GM20431 (cell line): ENCODE data around the gene SEPTIN2.
"Not testable (repeated sequence)": the region's sequence is repeated elsewhere in the genome, so short reads cannot be mapped to it uniquely, and the experiment has no call there.

Experiments
- in situ Hi-C: fragments of 300-500 bp; cut with MseI, MboI; formaldehyde crosslinking; loops from one replicate; pipeline ENCODE4 v1.15.0; 2020; ENCODE audit warnings: low sequenced_read_pairs; ENCODE audit not compliant: unreplicated experiment

The SEPTIN2 gene

DNA sequence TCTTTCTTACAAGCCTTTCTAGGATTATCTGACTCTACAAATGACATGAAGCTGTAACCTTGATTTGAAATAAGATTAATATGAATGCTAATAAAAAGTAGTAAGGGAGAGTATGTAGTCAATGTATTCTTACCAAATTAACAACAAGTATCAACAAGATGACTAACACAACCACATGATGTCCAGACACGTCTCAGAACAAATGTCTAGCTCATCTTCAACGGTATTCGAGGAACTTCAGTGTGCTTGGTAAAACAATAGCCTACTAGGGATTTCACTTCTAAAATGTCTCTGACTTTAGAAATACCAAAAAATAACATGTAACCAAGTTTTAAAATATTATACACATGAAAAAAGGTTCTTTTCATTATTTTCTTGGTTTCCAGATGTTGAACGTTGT, 3.6 kb upstream of the SEPTIN2 start:
- in situ Hi-C loops: no loop called here

DNA sequence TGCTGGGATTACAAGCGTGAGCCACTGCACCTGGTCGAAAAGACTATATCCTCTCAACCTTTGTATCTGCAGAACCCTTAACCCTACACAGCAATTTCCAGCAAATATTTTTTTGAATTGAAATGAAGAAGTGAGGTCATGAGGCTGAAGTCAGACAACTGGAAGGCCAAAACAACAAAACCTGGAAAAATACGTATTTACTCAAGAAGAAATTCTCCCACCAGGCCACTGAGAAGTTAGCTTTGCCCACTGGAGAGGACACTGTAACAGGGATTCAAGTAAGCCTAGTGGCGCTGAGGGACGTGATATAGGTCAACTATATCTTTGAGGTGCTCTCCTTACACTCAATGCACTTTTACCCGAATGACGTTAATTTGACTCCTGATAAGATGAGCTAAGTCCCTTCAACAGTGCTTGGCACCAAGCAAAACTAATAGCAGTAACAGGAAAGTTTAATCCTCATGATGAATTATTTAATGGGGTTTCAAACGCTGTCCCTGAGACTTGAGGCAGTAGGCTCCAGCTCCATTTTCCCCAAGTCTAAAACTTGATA, 2.1 kb upstream of the SEPTIN2 start:
- in situ Hi-C loops: no loop called here

DNA sequence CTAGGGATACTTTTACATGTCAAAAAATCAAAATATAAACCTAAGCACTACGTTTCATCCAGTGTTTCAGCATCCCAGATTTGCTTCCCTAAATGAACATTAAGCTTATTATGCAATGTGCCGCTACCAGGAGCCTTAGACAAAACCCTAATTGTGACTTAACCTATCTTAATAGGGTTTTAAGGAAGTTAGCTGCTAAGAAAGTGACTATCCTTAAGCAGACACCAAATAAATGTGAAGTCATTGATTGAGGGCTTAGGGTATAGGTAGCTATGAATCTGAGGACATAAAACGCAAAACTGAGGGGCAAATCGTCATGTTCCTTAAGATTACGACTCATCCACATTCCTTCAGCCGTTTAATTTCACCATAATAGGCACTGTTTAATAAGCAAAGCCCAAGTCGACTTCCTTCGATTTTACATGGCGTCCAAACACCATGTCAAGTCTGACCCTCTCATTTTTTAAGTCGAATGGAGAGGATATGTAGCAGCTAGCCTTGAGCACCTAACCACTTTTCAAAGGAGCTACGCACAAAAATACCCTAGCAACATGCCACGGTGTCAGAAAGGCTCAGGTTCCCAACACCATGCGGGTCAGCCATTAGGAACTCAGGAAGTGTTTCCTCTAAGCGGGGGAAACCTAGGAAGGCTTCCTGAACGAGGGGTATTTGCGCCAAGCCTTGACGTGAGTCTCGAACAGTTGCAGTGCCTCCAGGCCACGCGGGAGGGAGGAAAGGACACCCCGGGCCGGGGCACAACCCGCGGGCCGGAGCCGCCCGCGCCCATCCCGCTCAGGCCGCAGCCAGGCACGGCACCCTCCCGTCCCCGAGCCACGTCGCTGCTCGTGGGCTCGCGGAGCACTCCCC, 1.3 kb upstream of the SEPTIN2 start:
- in situ Hi-C loops: no loop called here

DNA sequence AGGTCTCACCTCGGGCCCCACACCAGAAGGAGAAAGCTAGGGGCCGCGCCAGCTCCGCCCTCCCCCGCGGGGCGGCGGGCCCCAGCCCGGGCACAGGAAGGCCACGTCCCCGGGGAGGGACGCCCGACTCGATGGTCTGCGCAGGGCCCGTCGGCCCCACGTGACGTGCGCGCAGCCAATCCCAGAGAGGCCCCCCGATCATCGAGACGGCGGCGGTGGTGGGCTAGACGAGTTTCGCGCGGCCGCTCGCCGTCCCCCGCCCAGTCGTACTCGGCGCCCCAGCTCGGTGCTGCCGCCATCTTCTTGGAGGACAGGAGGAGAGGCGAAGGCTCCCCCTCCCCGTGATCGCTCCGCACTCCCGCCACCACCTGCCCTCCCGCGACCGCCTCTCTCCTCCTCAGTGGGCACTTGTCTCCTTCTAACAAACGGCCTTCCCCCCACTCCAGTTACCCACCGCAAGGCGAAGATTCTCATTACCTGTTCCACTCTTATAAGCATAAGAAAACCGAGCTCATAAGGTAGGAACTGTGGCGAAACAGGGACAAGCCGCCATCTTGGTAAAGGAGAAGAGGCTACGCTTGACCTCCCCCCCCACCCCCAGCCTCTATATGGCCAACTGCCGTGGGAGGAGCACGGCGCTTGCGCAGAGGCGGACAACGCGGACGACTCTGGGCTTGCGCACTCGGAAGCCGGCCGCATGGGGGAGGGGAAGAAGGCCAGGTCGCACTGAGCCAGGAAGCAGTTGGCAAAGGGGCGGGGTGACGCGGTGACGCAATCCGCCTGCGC, 439 bp upstream of the SEPTIN2 start, which contains the start of gene HDLBP:
HDLBP (minus strand) TSS at position 580 of the 786 bp plus-strand sequence. CDS start 48,803 bp downstream, outside the sequence.
- in situ Hi-C loops: no loop called here

DNA sequence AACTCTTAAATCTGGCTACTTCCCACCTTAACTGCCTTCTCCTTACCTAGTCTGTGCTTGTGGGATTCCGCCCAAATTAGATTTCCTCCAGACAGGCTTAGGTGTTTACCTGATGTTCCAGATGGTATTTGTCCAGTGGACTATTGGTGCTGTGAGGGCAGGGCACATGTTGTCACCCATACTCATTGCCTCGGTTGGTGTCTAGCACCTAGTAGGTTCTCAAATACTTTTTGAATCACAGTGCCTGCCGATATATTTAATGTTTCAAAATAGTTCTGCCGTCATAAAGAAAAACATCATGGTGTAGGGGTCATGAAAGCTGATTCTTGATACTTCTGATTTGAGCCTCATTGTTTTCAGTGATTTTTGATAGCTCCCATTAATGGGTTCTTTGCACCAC, 1.1 kb downstream of the SEPTIN2 start:
- in situ Hi-C loops: no loop called here

DNA sequence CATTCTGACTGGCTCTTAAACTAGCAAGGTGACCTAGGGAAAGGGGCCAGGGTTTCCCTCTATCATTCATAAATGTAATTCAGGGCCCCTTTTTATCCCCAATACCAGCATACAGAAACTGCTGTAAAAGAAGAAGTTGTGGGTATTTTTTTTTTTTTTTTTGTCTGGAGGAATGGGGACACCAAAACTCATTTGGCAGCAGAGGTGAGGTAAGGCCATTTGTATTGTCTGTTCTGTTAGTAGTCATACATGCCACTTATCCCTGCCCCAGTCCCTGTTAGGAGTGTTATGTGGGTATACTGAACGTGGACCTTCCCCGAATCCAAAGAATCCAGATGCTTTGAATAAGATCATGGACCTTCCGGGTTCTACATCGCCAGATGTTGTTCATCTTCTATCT, 1.7 kb downstream of the SEPTIN2 start:
- in situ Hi-C loops: no loop called here

DNA sequence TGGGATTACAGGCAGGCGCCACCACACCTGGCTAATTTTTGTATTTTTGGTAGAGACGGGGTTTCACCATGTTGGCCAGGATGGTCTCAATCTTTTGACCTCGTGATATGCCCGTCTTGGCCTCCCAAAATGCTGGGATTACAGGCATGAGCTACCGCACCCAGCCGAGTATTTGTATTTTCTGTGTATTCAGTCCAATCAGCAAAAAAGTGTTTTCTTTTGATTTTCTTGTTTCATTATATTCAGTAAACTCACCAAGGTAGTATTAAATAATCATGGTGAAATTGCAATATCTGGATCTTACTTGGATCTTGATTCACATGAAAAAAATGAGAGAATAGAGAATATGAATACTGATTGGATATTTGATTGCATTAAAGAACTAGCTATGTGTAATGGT, 3.1 kb downstream of the SEPTIN2 start:
- in situ Hi-C loops: not testable (repeated sequence)

DNA sequence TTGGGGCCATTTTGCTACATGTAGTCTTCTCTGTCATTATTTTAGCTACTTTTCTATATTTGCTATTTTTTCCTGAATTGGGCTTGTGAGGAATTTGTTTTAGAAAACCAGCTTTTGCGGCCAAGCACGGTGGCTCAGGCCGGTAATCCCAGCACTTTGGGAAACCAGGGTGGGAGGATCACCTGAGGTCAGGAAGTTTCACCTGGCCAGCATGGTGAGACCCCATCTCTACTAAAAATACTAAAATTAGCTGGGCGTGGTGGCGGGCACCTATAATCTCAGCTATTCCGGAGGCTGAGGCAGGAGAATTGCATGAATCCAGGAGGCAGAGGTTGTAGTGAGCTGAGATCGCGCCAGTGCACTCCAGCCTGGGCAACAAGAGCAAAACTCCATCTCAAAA, 4.7 kb downstream of the SEPTIN2 start:
- in situ Hi-C loops: no loop called here

DNA sequence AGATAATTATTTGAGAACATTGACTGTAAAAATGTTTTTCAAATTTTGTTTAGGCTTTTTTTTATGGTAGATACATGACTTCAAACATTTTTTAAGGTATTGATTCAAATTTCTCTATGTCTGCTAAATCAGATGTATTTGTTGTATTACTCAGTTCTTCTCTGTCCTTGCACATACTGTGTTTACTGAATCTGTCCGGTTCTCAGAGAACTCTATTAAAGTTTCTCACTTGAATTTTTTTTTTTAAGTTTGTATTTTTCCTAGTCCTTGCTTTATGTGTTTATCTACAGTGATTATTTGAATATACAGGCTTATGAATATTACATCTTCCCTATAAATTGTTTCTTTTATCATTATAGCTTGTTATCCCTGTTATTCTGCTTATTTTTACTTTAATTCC, 5.3 kb downstream of the SEPTIN2 start:
- in situ Hi-C loops: no loop called here

DNA sequence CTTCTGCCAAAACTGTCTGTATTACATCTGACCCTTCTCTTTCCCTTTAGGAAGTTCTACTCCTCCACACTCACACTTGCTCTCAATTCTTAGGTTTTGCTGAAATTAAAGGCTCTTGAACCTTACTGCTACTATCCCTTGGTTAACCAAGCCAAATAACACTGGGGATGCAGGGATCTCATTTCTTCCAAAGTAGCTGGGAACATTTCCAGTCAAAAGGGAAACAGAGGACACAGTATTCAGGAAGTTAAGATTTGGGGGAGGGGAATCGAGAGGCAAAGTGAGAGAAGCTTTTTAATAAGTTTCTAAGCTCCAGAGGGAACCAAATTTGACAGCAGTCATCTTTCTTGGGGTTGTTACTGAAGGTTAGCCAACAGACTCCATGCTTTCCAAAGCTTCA, 6.2 kb downstream of the SEPTIN2 start:
- in situ Hi-C loops: no loop called here

DNA sequence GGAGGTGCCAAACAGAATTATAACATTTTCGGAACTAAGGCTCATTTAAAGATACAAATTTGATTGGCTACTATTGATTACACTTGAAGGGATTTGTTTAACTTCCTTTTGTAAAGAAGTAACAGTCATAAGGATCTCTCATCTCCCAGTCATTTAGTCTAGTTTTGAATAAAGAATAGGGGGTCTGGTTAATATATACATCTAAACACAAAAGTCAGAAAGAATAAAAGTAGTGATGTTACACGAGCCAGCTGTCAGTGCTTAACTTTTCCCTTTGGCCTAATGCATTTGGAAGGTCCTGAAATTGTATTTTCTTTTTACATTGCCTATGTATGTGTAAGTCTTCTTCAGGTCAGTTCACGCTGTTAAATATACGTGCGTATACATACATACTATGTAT, 8.1 kb downstream of the SEPTIN2 start:
- in situ Hi-C loops: no loop called here

DNA sequence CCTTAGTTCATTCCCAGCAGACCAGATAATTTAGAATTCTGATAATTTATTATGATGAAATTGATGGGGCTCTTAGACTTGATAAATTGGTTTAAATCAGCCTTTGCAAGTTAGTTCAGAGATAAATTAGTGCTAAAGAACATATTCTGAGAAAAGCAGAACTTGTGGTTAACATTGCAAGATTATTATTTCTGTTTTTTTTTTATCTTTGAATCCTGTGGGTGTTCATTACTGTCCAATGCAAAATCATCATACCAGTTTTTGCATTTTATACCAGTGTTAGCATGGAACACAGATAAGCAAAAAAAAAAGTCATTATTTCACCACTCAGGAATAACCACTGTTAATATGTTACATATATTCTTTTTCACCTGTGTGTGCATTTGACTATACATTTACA, 9.1 kb downstream of the SEPTIN2 start:
- in situ Hi-C loops: no loop called here

DNA sequence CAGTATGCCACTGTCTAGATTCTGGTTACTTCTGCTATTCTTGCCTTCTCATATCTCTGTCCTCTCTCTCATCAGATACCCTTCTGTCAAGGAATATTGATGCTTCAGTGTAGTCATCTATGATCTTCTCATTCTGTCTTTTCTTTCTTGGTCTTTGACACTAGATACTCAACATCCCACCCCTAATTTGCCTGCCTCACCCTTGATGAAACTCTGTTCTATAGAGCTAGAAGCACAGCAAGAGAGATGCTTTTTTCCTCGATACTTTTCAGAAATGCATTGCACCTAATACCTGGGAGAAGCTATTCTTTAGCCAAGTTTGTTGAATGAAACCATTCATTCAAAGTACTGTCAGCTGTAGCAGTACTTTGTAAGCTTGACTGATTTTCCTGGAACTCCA, 9.5 kb downstream of the SEPTIN2 start:
- in situ Hi-C loops: no loop called here

DNA sequence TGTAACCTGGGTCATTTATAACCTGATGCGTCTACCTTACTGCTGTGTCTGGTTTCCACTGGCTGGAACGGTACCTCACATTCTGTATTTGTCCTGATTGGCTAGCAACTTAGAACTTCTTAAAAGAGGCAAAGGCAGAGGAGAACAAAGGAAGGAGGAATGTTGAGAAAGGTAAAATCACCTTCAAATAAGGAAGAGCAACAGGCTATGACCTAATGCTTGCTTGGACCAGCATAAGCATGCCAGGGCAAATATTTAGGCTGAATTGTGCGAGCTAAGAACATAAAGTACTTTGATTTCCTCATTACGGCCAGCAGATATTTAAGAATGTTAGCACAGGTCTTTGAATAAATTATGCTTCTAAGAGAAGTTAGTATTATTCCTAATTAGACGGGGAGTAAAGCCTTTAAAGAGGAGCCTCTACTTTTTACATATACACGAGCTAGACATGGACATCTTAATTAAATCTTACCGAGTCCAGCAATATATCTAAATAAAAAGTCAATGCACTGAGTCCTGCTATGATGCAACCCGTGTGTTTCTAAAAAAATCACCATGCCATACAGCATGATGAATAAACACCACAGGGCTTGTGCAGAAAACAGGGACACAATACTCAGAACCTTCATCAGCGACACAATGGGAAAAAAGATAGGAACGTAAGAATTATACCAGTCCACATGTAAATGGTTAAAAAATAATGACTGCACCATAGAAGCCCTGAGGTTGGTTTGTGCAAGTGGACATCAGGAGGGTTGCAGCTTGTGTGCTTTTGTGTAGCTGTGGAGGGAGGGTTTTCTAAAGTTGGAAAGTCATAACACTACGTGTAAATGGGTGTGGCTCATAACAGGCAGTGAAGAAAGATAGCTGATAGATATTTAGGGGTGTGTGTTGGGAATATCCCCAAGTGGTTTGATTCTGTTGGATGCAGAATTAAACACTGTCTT, 14.2 kb downstream of the SEPTIN2 start:
- in situ Hi-C loops: no loop called here

DNA sequence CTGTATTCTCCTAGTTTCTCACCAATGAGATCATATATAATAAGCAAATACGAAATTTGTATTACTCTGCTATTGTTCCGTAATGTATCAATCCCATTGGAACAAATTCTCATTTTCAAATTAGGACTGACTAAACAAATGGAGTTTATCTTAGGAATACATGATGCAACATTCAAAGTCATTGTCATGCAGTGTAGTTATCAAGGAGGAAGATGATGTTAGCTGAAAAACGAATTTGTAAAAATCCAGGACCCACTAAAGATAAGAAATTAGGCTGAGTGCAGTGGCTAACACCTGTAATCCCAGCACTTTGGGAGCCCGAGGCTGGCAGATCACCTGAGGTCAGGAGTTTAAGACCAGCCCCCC, 14.9 kb downstream of the SEPTIN2 start:
- in situ Hi-C loops: no loop called here

DNA sequence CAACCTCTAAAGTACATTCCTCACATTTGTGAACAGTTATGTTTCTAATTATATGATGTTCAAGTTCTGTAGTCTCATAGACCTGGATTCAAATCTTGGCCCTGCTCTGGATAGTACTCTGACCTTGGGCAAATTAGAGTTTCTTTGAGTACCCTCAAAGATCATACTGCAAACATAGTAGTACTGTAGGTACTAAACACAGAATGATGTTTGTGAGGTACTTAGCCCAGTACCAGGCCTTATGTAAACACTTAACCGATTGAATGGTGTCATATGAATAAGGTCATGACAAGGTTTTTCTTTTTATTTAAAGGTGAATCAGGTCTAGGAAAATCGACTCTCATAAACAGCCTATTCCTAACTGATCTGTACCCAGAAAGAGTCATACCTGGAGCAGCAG, 19.1 kb downstream of the SEPTIN2 start:
- in situ Hi-C loops: no loop called here

DNA sequence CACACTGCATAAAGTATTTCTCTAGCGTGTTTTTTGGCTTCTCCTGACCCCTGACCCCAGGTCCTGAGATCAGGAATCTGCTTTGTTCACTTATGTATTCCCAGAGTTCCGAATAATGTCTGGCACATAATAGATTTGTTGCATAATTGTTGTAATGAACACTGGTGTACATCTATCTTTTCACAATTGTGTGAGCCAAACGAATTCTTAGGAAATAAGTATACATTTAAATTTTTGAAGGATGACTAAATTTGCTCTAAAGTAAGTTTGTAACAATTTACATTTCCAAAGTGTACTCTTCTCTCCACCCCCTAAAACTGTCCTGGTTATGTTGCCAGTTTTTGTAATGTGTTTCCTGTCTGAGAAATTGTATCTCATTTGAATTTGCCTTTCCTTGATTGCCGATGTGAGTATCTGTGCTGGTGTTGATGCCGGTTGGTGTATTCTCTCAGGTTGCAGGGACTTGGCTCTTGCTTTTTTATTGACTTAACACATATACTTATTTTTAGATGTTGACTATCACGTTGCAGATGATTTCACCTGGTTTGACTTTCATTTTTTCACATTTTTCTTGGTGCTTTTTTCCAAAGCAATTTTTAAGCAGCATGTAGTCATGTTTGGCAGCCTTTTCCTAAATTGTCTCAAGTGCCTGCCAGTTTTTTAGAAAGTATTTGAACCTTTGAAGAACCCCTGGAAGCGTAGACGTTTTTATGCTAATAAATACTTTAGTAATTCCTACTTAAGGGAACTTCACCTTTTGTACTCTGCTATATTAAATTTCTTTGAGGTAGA, 24.3 kb downstream of the SEPTIN2 start:
- in situ Hi-C loops: no loop called here

DNA sequence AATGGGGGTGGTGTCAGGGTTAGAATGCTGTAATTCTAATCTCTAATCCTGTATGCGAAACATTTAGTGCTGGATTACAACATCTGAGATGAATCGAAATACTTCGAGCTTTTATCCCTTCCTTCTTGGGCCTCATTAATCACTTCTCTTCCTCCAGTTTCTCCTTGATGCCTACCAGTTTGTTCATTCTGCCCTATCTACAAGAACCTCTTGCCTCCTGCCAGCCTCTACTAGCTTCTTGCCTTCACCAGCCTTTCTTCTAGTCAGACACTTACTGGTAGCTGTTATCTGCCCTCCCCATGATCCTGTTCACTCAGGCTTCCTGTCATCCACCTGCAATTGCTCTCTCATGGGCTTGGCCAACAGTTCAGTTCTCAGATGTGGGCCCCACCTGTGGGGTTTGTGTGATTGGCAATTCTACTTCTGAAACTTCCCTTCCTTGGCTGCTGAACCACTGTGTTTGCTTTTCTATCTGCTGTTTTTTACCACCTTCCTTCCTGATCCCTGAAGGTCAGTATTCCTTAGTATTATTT, 25.0 kb downstream of the SEPTIN2 start:
- in situ Hi-C loops: no loop called here
